ENCODE results near the gene UNKL.

GRCh38 chr16:1380195-1380594 is 34.3 kb downstream of the UNKL start:
- TF ChIP-seq POLR2A (IDR thresholded peaks at IDR 0.05), result no peak
- no peak for TF ChIP-seq CTCF (IDR thresholded peaks at IDR 0.05)
